Measurements from ENCODE around the gene VPS37C.

DNA sequence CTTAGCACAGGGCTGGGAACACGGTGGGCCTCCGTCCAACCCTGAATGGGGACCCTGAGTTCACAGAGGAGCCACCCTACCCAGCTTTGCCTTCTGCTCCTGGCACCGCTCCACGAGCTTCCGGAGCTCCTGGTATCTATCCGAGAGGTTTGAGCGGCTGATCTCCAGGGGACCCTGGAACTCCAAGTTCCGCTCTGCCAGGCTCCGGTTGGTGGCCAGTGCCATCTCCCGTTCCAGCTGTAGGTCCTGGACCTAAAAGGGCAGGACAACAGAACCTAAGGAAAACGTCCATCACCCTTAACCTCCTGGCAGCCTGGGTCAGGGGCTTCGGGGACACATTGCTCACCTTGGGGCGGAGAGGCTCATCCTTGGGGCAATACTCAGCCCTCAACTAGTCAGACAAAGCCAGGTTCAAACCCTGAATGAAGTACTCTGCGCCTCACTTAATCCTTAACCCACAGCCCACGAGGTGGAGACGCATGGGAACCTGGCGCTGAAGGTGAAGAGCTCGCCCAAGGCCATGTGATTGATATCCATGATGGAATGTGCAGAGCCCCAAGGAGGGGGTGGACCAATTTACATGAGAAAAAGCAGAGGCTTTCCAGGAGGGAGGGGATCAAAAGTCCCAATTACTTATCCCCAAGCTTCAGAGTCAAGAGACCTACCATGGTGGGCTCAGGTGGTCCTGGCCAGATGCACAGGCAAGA is 27.1 kb downstream of the VPS37C start:
- TF ChIP-seq POLR2AphosphoS5 (IDR thresholded peaks at IDR 0.05; ENCODE audit: low read depth, low read length), result no peak
- no peak for TF ChIP-seq POLR2A (IDR thresholded peaks at IDR 0.05; ENCODE audit: low read depth, low read length)
